PC-9 (cell line): ENCODE results near the gene TMEM43. TPM values are rescaled to one million over a fixed set of nuclear protein-coding genes. Genes with fewer than 3 reads are reported as not detected.

Experiments used
- BruUV-seq: library from RNA; stranded (reverse); fragments of 400-500 nt; replicated peaks from 2 replicates; lab custom pipeline; 2021; lab: Mats Ljungman, UMichigan
- CTCF ChIA-PET: fragments of 300-600 bp; sonication (Branson Sonifier 250); formaldehyde crosslinking; loops from one replicate; lab custom pipeline; 2022; ENCODE audit warnings: antibody characterized with exemption; lab: Charles Lee
- POLR2A ChIA-PET: fragments of 300-600 bp; sonication (Branson Sonifier 250); formaldehyde crosslinking; loops from one replicate; lab custom pipeline; 2022; ENCODE audit warnings: antibody characterized with exemption; ENCODE audit not compliant: unreplicated experiment; lab: Charles Lee
- DNase-seq, 2 experiments: peaks; one replicate each; pipeline versions ENCODE4 v3.0.0 to v3.0.0-alpha.2; 2015 to 2022; ENCODE audit warnings: mixed read lengths in 1 of 2
- H2AFZ ChIP-seq: fragments of 200-600 bp; sonication (generic); 2 replicates; pipeline ENCODE4 v1.8.1; 2017; ENCODE audit warnings: antibody characterized with exemption
- H3F3A ChIP-seq: fragments of 200-600 bp; sonication (generic); 2 replicates; pipeline ENCODE4 v1.8.1; 2017; ENCODE audit warnings: antibody characterized with exemption, mild to moderate bottlenecking, low read depth; ENCODE audit not compliant: insufficient read depth
- H3K27ac ChIP-seq: fragments of 200-600 bp; sonication (generic); 2 replicates; pipeline ENCODE4 v1.6.1; 2016; ENCODE audit warnings: mixed run types
- H3K27me3 ChIP-seq: fragments of 200-600 bp; sonication (generic); 2 replicates; pipeline ENCODE4 v1.6.1; 2016; ENCODE audit warnings: low read depth, mixed run types; ENCODE audit not compliant: insufficient read depth
- H3K36me3 ChIP-seq: fragments of 200-600 bp; sonication (generic); 2 replicates; pipeline ENCODE4 v1.6.1; 2016; ENCODE audit warnings: low read depth, mixed run types
- H3K4me1 ChIP-seq: fragments of 200-600 bp; sonication (generic); replicated peaks from 2 replicates; pipeline ENCODE4 v1.6.1; 2016; ENCODE audit warnings: mixed run types; ENCODE audit not compliant: insufficient read depth
- H3K4me2 ChIP-seq: fragments of 200-600 bp; sonication (generic); 2 replicates; pipeline ENCODE4 v1.6.1; 2017; ENCODE audit warnings: mixed run types
- H3K4me3 ChIP-seq: fragments of 200-600 bp; sonication (generic); 2 replicates; pipeline ENCODE4 v1.6.1; 2016; ENCODE audit warnings: mixed run types
- H3K79me2 ChIP-seq: fragments of 200-600 bp; sonication (generic); 2 replicates; pipeline ENCODE4 v1.6.1; 2017; ENCODE audit warnings: low read depth, mixed run types
- H3K9me2 ChIP-seq: fragments of 200-600 bp; sonication (generic); 2 replicates; pipeline ENCODE4 v1.8.1; 2017; ENCODE audit warnings: mild to moderate bottlenecking; ENCODE audit not compliant: insufficient read depth
- H3K9me3 ChIP-seq: fragments of 200-600 bp; sonication (generic); 2 replicates; pipeline ENCODE4 v1.8.1; 2016; ENCODE audit warnings: low read depth; ENCODE audit not compliant: insufficient read depth
- H4K20me1 ChIP-seq: fragments of 200-600 bp; sonication (generic); 2 replicates; pipeline ENCODE4 v1.8.1; 2017; ENCODE audit not compliant: insufficient read depth
- EZH2 ChIP-seq: fragments of 200-600 bp; sonication (generic); IDR thresholded peaks from 2 replicates; pipeline ENCODE4 v1.8.0; 2017; ENCODE audit warnings: antibody characterized with exemption, low read depth
- intact Hi-C: fragments of 100-400 bp; cut with micrococcal nuclease; formaldehyde crosslinking; loops from one replicate; pipeline ENCODE4 v1.10.0; 2022; ENCODE audit not compliant: unreplicated experiment
- total RNA-seq: library from RNA; stranded (reverse); gene quantifications from 2 replicates; pipeline ENCODE4 v1.2.3, GENCODE V29; 2021
- TF ChIP-seq, protein P1 (sequence below): fragments of 200-600 bp; sonication (generic); conservative IDR thresholded peaks from 2 replicates; pipeline ENCODE4 v1.6.1; 2017; ENCODE audit warnings: mixed run types, antibody characterized with exemption, mild to moderate bottlenecking, moderate library complexity

TMEM43 gene
- total RNA-seq, 1 experiment from 2014 or later: 64.7 TPM

DNA sequence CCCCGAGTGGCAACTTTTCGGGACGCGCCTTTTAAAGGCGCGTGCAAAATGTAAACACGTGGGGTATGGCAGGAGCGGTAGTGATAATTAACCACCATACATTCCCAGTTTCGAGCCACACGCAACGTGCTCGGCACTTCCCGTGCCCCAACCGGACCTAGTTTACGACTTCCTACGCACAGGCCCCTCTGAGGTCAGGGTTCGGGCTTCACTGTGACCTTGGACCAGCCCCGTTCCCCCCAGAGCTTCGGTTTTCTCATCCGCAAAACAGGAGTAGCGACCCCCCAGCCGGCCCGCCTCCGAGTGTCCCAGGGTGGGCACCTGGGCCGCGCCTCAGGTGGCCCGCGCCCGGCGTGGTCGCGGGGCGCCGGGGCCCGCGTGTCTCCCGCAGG, 633 bp upstream of the TMEM43 start:
- intact Hi-C loops: loop anchor here (1.0 to 2.0 kb wide), 2 partner anchors 54 to 107 kb away; partner anchors contain the start of genes LSM3 and XPC
- ChIA-PET CTCF (interaction anchor here (0.7 kb wide), 1 partner anchor 22 kb away, joined by 3 read pairs; no protein-coding TSS in a partner anchor), POLR2A (interaction anchor here (0.6 to 1.7 kb wide), 6 partner anchors 10 to 395 kb away, joined by 3 to 25 read pairs (median 5); partner anchors contain the start of genes LSM3 and XPC)
- no peak for DNase-seq
- peak overlapping the region; percentile 90 for H2AFZ ChIP-seq
- peak overlapping the region; percentile 37 for H3K27ac ChIP-seq
- H3K36me3 ChIP-seq: peaks cover 32% of the 10 kb centered on the region
- H3K4me1 ChIP-seq: peaks cover 24% of the 10 kb centered on the region
- H3K9me2 ChIP-seq: no peaks in the 10 kb centered on the region
- no peaks in the 10 kb centered on the region for H3K9me3 ChIP-seq
- BruUV-seq: no TSS peak
- peaks cover 15% of the 10 kb centered on the region; the same call in 1 of the 2 replicates for H3F3A ChIP-seq
- no peak for TF ChIP-seq EZH2
- TF ChIP-seq, protein P1, sequence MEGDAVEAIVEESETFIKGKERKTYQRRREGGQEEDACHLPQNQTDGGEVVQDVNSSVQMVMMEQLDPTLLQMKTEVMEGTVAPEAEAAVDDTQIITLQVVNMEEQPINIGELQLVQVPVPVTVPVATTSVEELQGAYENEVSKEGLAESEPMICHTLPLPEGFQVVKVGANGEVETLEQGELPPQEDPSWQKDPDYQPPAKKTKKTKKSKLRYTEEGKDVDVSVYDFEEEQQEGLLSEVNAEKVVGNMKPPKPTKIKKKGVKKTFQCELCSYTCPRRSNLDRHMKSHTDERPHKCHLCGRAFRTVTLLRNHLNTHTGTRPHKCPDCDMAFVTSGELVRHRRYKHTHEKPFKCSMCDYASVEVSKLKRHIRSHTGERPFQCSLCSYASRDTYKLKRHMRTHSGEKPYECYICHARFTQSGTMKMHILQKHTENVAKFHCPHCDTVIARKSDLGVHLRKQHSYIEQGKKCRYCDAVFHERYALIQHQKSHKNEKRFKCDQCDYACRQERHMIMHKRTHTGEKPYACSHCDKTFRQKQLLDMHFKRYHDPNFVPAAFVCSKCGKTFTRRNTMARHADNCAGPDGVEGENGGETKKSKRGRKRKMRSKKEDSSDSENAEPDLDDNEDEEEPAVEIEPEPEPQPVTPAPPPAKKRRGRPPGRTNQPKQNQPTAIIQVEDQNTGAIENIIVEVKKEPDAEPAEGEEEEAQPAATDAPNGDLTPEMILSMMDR: no peak
- H3K4me2 ChIP-seq: peak overlapping the region; percentile 88
- no peaks in the 10 kb centered on the region for H3K27me3 ChIP-seq
- peaks cover 32% of the 10 kb centered on the region for H4K20me1 ChIP-seq
- H3K79me2 ChIP-seq: peaks cover 69% of the 10 kb centered on the region
- H3K4me3 ChIP-seq: peak overlapping the region; percentile 87

DNA sequence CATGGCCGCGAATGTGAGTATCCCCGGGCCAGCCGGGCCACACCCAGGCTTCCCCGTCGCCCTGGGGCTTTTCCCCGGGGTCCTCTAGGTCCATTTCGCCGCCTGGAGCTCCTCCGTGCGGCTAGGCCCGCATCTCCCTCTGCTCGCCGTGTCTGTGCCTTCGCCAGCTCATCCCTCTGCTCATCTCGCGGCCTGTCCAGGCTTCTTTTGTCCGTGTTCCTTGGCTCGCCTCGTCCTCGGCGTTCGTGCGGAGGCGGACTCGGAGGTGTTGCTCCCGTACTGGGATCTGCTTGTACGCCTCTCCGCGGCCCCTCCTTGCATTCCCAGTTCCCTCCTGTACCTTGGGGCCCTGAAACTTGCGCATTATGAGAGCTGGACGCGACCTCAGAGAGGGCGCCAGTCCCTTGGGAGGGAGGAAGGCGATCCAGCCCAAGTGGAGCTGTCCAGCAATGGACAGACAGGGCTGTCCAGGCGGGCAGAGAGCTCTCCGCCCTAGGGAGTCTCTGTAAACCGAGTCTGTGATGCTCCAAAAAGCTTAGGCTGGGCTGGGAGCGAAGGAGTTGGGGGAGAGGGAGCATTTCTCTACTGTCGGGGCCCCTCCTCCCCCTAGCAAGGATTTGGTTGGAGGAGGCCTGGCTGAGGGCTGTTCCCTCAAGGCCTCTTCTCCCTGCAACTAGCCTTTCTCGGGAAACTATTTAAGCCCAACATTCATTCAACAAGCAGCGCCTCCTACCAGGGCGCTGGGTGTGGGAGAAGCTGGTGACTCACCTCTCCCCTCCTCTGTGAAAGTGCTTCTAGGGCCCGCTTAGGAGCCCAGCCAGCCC, 553 bp downstream of the TMEM43 start:
- peak; percentile 81 to 88 for DNase-seq

More for the DNA sequence above, 553 bp downstream of the TMEM43 start:
- ChIA-PET CTCF (interaction anchor here (1.3 to 1.4 kb wide), 2 partner anchors 78 to 229 kb away, joined by 5 to 9 read pairs; no protein-coding TSS in a partner anchor), POLR2A (interaction anchor here (0.6 to 1.7 kb wide), 9 partner anchors 11 to 1654 kb away, joined by 3 to 25 read pairs (median 6); partner anchors contain the start of genes LSM3 and XPC)
- Histone ChIP-seq H3K27me3 (no peaks in the 10 kb centered on the region), H3K9me2 (no peaks in the 10 kb centered on the region), H3K36me3 (peaks cover 41% of the 10 kb centered on the region), H3K9me3 (no peaks in the 10 kb centered on the region), H3K79me2 (peaks cover 74% of the 10 kb centered on the region), H3F3A (peaks cover 11% of the 10 kb centered on the region; the same call in 1 of the 2 replicates), H3K4me3 (peak overlapping the region; percentile 87), H3K27ac (peak overlapping the region; percentile 69), H3K4me1 (peaks cover 24% of the 10 kb centered on the region), H4K20me1 (peaks cover 32% of the 10 kb centered on the region), H3K4me2 (peak overlapping the region; percentile 88), H2AFZ (peak overlapping the region; percentile 94)
- TF ChIP-seq, protein P1: no peak; the same call in 1 of the 2 replicates
- TF ChIP-seq EZH2: no peak
- TSS peak; percentile 27 for BruUV-seq
- intact Hi-C loops: loop anchor here (1.0 to 2.0 kb wide), 2 partner anchors 19 to 109 kb away; no protein-coding TSS in a partner anchor
